Naive thymus-derived CD4-positive, alpha-beta T cell (primary cell): ENCODE data around the gene MCTP2. TPM values are rescaled to one million over a fixed set of nuclear protein-coding genes. Genes with fewer than 3 reads are reported as not detected.
A peak's percentile ranks its signal among the peaks of the same experiment; 100 is the strongest.

Experiments used
- ATAC-seq: fragments of 150-1000 bp; cut with Tn5 transposase; 2 replicates; pipeline ENCODE4 v1.10.0; 2021; ENCODE audit warnings: mild to moderate bottlenecking, moderate library complexity
- CTCF ChIA-PET: fragments of 350-600 bp; sonication (Branson Sonifier 250); formaldehyde crosslinking; loops from one replicate; lab custom pipeline; 2021; ENCODE audit warnings: antibody characterized with exemption; lab: Charles Lee
- POLR2A ChIA-PET: fragments of 350-600 bp; sonication (Branson Sonifier 250); formaldehyde crosslinking; loops from one replicate; lab custom pipeline; 2021; ENCODE audit warnings: antibody characterized with exemption, inconsistent platforms; lab: Charles Lee
- DNase-seq, 9 donors: peaks; one replicate each; pipeline versions ENCODE4 v3.0.0 to v3.0.0-alpha.2; 2020 to 2022; ENCODE audit warnings: mixed read lengths in 1 of 9
- H3K27ac ChIP-seq: one replicate; pipeline ENCODE4 v1.7.0; 2013; ENCODE audit warnings: mild to moderate bottlenecking, low read depth, low read length, moderate library complexity
- H3K27me3 ChIP-seq, 2 donors: one replicate each; pipeline ENCODE4 v1.7.0; 2013; ENCODE audit warnings: low read length in 2 of 2, mild to moderate bottlenecking in 2 of 2, moderate library complexity in 2 of 2; ENCODE audit not compliant: control insufficient read depth in 2 of 2, insufficient read depth in 2 of 2
- H3K36me3 ChIP-seq, 3 experiments: 1 replicate in 2 of 3; 2 replicates in 1 of 3; pipeline ENCODE4 v1.7.0; 2013; ENCODE audit warnings: low read length in 3 of 3, mild to moderate bottlenecking in 3 of 3, moderate library complexity in 1 of 3; ENCODE audit not compliant: insufficient read depth in 3 of 3, control insufficient read depth in 2 of 3
- H3K4me1 ChIP-seq, 2 donors: one replicate each; pipeline ENCODE4 v1.7.0; 2013; ENCODE audit warnings: low read length in 2 of 2, mild to moderate bottlenecking in 2 of 2, moderate library complexity in 1 of 2; ENCODE audit not compliant: control insufficient read depth in 2 of 2, insufficient read depth in 2 of 2
- H3K4me3 ChIP-seq: 2 replicates; pipeline ENCODE4 v1.7.0; 2013; ENCODE audit warnings: mild to moderate bottlenecking, low read length
- H3K9me3 ChIP-seq, 3 experiments: 1 replicate in 2 of 3; 2 replicates in 1 of 3; pipeline ENCODE4 v1.7.0; 2013; ENCODE audit warnings: low read length in 3 of 3; ENCODE audit not compliant: control insufficient read depth in 2 of 3
- H3K27ac Mint-ChIP-seq, 9 donors: one replicate each; pipeline ENCODE4 v1.8.0; 2020 to 2022; ENCODE audit warnings: mixed read lengths in 9 of 9, mild to moderate bottlenecking in 8 of 9, moderate library complexity in 5 of 9, inconsistent platforms in 2 of 9
- H3K27me3 Mint-ChIP-seq, 5 donors: one replicate each; pipeline ENCODE4 v1.8.0; 2021 to 2022; ENCODE audit warnings: mixed read lengths in 5 of 5, mild to moderate bottlenecking in 1 of 5
- H3K36me3 Mint-ChIP-seq, 5 donors: one replicate each; pipeline ENCODE4 v1.8.0; 2020 to 2022; ENCODE audit warnings: mixed read lengths in 5 of 5, mild to moderate bottlenecking in 3 of 5, inconsistent platforms in 1 of 5
- H3K4me1 Mint-ChIP-seq, 7 donors: one replicate each; pipeline ENCODE4 v1.8.0; 2020 to 2022; ENCODE audit warnings: mixed read lengths in 7 of 7, mild to moderate bottlenecking in 3 of 7, inconsistent platforms in 1 of 7
- H3K4me3 Mint-ChIP-seq, 10 donors: one replicate each; pipeline ENCODE4 v1.8.0; 2020 to 2022; ENCODE audit warnings: mild to moderate bottlenecking in 10 of 10, mixed read lengths in 10 of 10, moderate library complexity in 6 of 10, inconsistent platforms in 2 of 10
- H3K9me3 Mint-ChIP-seq, 11 donors: one replicate each; pipeline ENCODE4 v1.8.0; 2020 to 2022; ENCODE audit warnings: mixed read lengths in 11 of 11, mild to moderate bottlenecking in 4 of 11, inconsistent platforms in 1 of 11, moderate library complexity in 1 of 11
- intact Hi-C, 2 donors: fragments of 100-400 bp; cut with micrococcal nuclease; formaldehyde crosslinking; loops; one replicate each; pipeline ENCODE4 v1.15.1; 2023
- polyA plus RNA-seq, 2 donors: library from polyadenylated mRNA; unstranded; fragments of 300-500 nt; fragmentation: Illumina TruSeq; gene quantifications; one replicate each; pipeline ENCODE4 v1.2.3, GENCODE V29; 2021
- total RNA-seq, 6 experiments: library from RNA in 5 of 6; stranded (reverse) in 5 of 6; gene quantifications; 1 replicate in 5 of 6; 2 replicates in 1 of 6; pipeline ENCODE4 v1.2.3 and lab custom pipeline; 2021 to 2026

Gene MCTP2
- total and polyA plus RNA-seq, 7 experiments from 2014 or later = 1.9 to 44.5 (median 17.0) TPM

DNA sequence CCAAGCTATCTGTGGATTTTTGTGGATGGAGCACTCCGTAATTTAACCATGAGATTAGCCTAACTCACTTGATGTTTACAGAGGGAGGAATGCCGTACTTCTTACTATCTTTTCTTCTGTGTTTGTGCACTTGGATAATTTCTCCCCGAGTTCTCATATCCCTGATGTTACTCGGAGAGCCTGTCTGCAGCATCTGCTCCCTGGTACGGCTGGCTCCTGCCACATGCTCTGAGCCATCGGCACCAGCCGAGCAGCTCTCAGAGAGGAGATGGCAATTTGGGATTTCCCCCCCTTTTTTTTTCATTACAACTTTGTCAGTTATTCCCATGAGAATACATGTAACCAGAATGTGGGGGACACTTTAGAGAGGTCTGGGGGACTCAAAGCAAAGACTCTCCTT, 155.0 kb downstream of the MCTP2 start:
- Histone ChIP-seq H3K4me3 (no peak overlapping the region), H3K27me3 (no peaks in the 10 kb centered on the region), H3K36me3 (no peaks in the 10 kb centered on the region), H3K4me1 (no peaks in the 10 kb centered on the region), H3K9me3 (no peaks in the 10 kb centered on the region), H3K27ac (no peak overlapping the region)
- no peaks in the 10 kb centered on the region for H3K9me3 Mint-ChIP-seq
- peaks cover 0 to 57% (median 36%) of the 10 kb centered on the region in 5 donors for H3K36me3 Mint-ChIP-seq
- H3K4me3 Mint-ChIP-seq = no peak overlapping the region
- ATAC-seq = no peak
- POLR2A ChIA-PET = no interaction called here
- H3K27ac Mint-ChIP-seq = no peak overlapping the region
- CTCF ChIA-PET = no interaction called here
- H3K27me3 Mint-ChIP-seq = no peaks in the 10 kb centered on the region
- intact Hi-C loops = no loop called here
- DNase-seq = no peak
- peaks cover 11 to 25% (median 13%) of the 10 kb centered on the region in 7 donors for H3K4me1 Mint-ChIP-seq

DNA sequence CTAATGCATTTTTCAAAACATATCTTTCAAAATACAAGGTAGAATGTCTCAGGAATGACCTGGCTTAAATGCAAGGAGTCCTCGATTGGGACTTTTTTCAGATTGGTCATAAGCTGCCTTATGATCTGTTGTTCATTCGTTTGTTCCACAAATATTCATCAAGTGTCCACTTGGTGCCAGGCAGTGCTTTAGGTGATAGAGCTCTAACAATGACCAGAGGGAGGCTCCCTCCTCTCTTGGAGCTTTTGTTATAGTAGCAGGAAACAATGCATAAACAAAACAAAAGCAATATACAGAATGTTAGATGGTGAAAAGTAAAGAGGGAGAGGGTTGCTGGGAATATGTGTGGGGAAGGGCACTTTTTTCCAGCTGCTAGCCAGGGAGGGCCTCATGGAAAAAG, 156.1 kb downstream of the MCTP2 start:
- H3K27me3 ChIP-seq = no peaks in the 10 kb centered on the region
- ChIA-PET CTCF (no interaction called here), POLR2A (no interaction called here)
- H3K9me3 Mint-ChIP-seq = no peaks in the 10 kb centered on the region
- intact Hi-C loops = no loop called here
- H3K36me3 ChIP-seq = no peaks in the 10 kb centered on the region
- peaks cover 11 to 25% (median 15%) of the 10 kb centered on the region in 7 donors for H3K4me1 Mint-ChIP-seq
- ATAC-seq = no peak
- no peak overlapping the region for H3K4me3 ChIP-seq
- no peak overlapping the region for H3K27ac ChIP-seq
- no peak for DNase-seq
- H3K4me1 ChIP-seq = no peaks in the 10 kb centered on the region
- peak overlapping the region in 1 of 10 donors; percentile 48 for H3K4me3 Mint-ChIP-seq
- no peaks in the 10 kb centered on the region for H3K27me3 Mint-ChIP-seq
- H3K9me3 ChIP-seq = no peaks in the 10 kb centered on the region
- H3K27ac Mint-ChIP-seq = peak overlapping the region in 3 of 9 donors; percentile 0 to 60 (median 42)
- peaks cover 5 to 53% (median 34%) of the 10 kb centered on the region in 5 donors for H3K36me3 Mint-ChIP-seq

DNA sequence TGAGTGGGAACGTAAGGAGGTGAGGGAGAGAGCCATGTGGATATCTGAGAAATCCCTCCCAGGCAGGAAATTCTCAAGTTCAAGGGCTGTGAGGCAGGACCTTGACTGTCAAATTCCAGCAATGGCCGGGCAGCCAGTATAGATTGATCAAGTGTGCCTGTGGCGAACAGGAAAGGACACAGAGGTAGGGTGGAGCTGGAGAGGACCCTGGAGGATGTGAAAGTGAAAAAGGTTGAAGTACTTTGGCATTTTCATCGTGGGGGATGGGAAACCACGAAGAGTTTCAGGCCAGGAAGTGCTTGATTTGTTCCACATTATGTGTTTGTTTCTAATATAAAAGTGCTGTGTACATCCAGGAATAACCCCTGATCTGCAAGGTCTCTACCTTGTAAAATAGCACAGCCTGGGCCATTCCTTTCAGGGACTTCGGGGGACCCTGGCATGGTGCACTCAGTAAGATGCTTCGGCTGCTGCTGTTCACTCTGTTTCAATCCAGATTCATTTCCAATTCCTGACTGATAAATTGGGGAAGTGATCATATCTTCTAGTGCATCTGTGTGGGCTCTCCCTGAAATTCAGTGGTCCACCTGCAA, 156.6 kb downstream of the MCTP2 start:
- POLR2A ChIA-PET = no interaction called here
- H3K4me1 Mint-ChIP-seq = peaks cover 11 to 25% (median 15%) of the 10 kb centered on the region in 7 donors

DNA sequence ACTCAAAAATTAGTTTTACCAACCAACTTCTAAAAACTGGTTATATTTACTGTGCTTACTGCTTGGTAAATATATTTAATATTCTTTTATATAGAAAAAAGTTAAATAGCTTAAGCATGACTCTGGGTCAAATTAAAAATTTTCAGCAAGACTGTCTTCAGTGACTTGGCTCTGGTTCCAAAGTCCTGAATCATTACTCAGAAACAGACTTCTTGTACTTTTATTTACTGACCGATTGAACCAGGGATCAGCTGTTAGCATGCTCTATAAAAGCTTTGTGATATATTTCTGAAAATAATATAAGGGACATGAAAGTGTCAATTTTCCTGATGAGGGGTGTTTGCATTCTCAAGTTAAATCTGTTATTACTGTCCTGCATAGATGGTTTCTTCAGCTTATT, 164.3 kb downstream of the MCTP2 start:
- CTCF ChIA-PET = no interaction called here
- no peaks in the 10 kb centered on the region for H3K9me3 Mint-ChIP-seq
- no peak overlapping the region for H3K4me3 ChIP-seq
- no peak overlapping the region for H3K27ac Mint-ChIP-seq
- ATAC-seq (no peak), DNase-seq (no peak)
- H3K27ac ChIP-seq = no peak overlapping the region
- H3K4me1 ChIP-seq = no peaks in the 10 kb centered on the region
- H3K27me3 Mint-ChIP-seq = no peaks in the 10 kb centered on the region
- H3K4me3 Mint-ChIP-seq = no peak overlapping the region
- POLR2A ChIA-PET = no interaction called here
- peaks cover 0 to 5% (median 0%) of the 10 kb centered on the region in 7 donors for H3K4me1 Mint-ChIP-seq
- no peaks in the 10 kb centered on the region for H3K36me3 ChIP-seq
- H3K27me3 ChIP-seq = no peaks in the 10 kb centered on the region
- H3K9me3 ChIP-seq = no peaks in the 10 kb centered on the region
- intact Hi-C loops = no loop called here
- peaks cover 5 to 25% (median 17%) of the 10 kb centered on the region in 5 donors for H3K36me3 Mint-ChIP-seq

More for the DNA sequence above, 156.6 kb downstream of the MCTP2 start:
- intact Hi-C loops = no loop called here
- Mint-ChIP-seq H3K27ac (peak overlapping the region in 4 of 9 donors; percentile 0 to 60 (median 46)), H3K9me3 (no peaks in the 10 kb centered on the region), H3K36me3 (peaks cover 5 to 48% (median 30%) of the 10 kb centered on the region in 5 donors), H3K4me3 (peak overlapping the region in 1 of 10 donors; percentile 48), H3K27me3 (no peaks in the 10 kb centered on the region)
- Histone ChIP-seq H3K4me3 (no peak overlapping the region), H3K27me3 (no peaks in the 10 kb centered on the region), H3K27ac (no peak overlapping the region), H3K36me3 (no peaks in the 10 kb centered on the region), H3K4me1 (no peaks in the 10 kb centered on the region), H3K9me3 (no peaks in the 10 kb centered on the region)
- CTCF ChIA-PET = no interaction called here
- ATAC-seq (peak; percentile 31), DNase-seq (no peak)

DNA sequence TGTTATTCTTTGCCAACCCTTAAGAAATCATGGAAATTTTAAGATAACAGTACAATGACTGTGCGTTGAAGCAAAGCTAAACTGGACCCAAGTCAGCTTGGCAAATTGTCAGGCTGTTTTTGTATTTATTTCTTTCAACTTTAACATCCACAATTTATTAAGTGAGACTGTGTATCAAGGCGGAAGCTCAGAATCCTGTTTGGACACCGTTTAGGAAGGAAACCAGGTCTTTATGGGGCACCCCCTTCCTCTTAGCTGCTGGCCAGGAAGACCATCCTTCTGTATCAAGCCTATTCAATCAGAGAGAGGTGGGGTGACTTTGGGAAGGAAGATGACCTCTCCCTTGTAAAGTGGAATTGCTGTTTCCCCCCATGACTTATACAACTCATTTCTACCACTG, 166.0 kb downstream of the MCTP2 start:
- no peak overlapping the region for H3K27ac Mint-ChIP-seq
- no peaks in the 10 kb centered on the region for H3K27me3 ChIP-seq
- no peaks in the 10 kb centered on the region for H3K4me1 ChIP-seq
- H3K4me3 Mint-ChIP-seq = no peak overlapping the region
- no peaks in the 10 kb centered on the region for H3K27me3 Mint-ChIP-seq
- ChIA-PET CTCF (no interaction called here), POLR2A (no interaction called here)
- peaks cover 0 to under 1% (median 0%) of the 10 kb centered on the region in 3 experiments for H3K36me3 ChIP-seq
- no peak overlapping the region for H3K27ac ChIP-seq
- DNase-seq (no peak), ATAC-seq (no peak)
- no peaks in the 10 kb centered on the region for H3K4me1 Mint-ChIP-seq
- intact Hi-C loops = no loop called here
- no peak overlapping the region for H3K4me3 ChIP-seq
- no peaks in the 10 kb centered on the region for H3K9me3 ChIP-seq
- H3K36me3 Mint-ChIP-seq = peaks cover 0 to 35% (median 17%) of the 10 kb centered on the region in 5 donors
- H3K9me3 Mint-ChIP-seq = no peaks in the 10 kb centered on the region

DNA sequence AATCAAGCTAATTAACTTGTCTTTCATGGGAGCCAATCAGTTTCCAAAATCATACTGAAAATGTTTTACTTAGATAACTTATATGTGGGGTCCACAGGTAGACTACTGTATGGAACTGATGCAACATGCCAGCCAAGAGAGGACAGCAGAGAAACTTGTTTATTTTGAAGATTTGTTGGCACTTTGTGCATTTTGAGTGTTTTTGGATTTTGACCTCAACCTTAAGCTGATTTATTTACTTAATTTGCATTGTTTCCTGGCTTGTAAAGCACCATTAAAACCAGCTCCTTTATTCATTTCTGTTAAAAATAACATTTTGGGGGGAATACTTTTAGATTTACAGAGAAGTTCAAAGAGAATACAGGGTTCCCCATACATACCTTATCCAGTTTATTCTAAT, 166.6 kb downstream of the MCTP2 start:
- intact Hi-C loops = no loop called here
- no peaks in the 10 kb centered on the region for H3K27me3 ChIP-seq
- no peak overlapping the region for H3K27ac Mint-ChIP-seq
- H3K27ac ChIP-seq = no peak overlapping the region
- no peaks in the 10 kb centered on the region for H3K4me1 ChIP-seq
- H3K4me1 Mint-ChIP-seq = no peaks in the 10 kb centered on the region
- H3K27me3 Mint-ChIP-seq = no peaks in the 10 kb centered on the region
- no peak overlapping the region for H3K4me3 Mint-ChIP-seq
- CTCF ChIA-PET = interaction anchor here (0.6 kb wide), 1 partner anchor 109 kb away, joined by 3 read pairs; no protein-coding TSS in a partner anchor
- H3K4me3 ChIP-seq = no peak overlapping the region
- DNase-seq (no peak), ATAC-seq (no peak)
- H3K9me3 Mint-ChIP-seq = no peaks in the 10 kb centered on the region
- POLR2A ChIA-PET = no interaction called here
- peaks cover 0 to 42% (median 21%) of the 10 kb centered on the region in 5 donors for H3K36me3 Mint-ChIP-seq
- no peaks in the 10 kb centered on the region for H3K9me3 ChIP-seq
- peaks cover 0 to 2% (median 0%) of the 10 kb centered on the region in 3 experiments for H3K36me3 ChIP-seq
